Measurements from ENCODE around the gene TLK2.
"Not testable (repeated sequence)": the region's sequence is repeated elsewhere in the genome, so short reads cannot be mapped to it uniquely, and the experiment has no call there.

Gene TLK2

GRCh38 chr17:62562656-62563055 is 84.0 kb downstream of the TLK2 start:
- peak; percentile 64 for DNase-seq

- DNase-seq = peak; percentile 86
These were observed 87.2 kb downstream of the TLK2 start for GRCh38 chr17:62565817-62566216.

GRCh38 chr17:62566996-62567578 is 88.5 kb downstream of the TLK2 start:
- no peak for DNase-seq

GRCh38 chr17:62572488-62572887 is 93.9 kb downstream of the TLK2 start:
- DNase-seq = no peak

- DNase-seq = no peak
These were observed 94.3 kb downstream of the TLK2 start for GRCh38 chr17:62572888-62573401.

- DNase-seq = no peak
These were observed 95.0 kb downstream of the TLK2 start for GRCh38 chr17:62573480-62574117.

- no peak for DNase-seq
These were observed 97.8 kb downstream of the TLK2 start for GRCh38 chr17:62576382-62576781.

- DNase-seq = no peak
These were observed 100.3 kb downstream of the TLK2 start for GRCh38 chr17:62578757-62579487.

- DNase-seq = no peak
These were observed 102.3 kb downstream of the TLK2 start for GRCh38 chr17:62580947-62581346.

GRCh38 chr17:62581764-62582163 is 103.1 kb downstream of the TLK2 start:
- DNase-seq = peak; percentile 29

GRCh38 chr17:62587554-62587953 is 108.9 kb downstream of the TLK2 start:
- no peak for DNase-seq

GRCh38 chr17:62588109-62588508 is 109.5 kb downstream of the TLK2 start:
- no peak for DNase-seq

- no peak for DNase-seq
These were observed 112.7 kb downstream of the TLK2 start for GRCh38 chr17:62591333-62591732.

- DNase-seq = not testable (repeated sequence)
These were observed 113.2 kb downstream of the TLK2 start for GRCh38 chr17:62591822-62592221.

- no peak for DNase-seq
These were observed 113.9 kb downstream of the TLK2 start for GRCh38 chr17:62592341-62593099.

- DNase-seq = no peak
These were observed 116.9 kb downstream of the TLK2 start for GRCh38 chr17:62595484-62595883.

- no peak for DNase-seq
These were observed 118.0 kb downstream of the TLK2 start for GRCh38 chr17:62596662-62597061.

- no peak for DNase-seq
These were observed 118.5 kb downstream of the TLK2 start for GRCh38 chr17:62597150-62597549.

- no peak for DNase-seq
These were observed 119.3 kb downstream of the TLK2 start for GRCh38 chr17:62597920-62598319.

GRCh38 chr17:62599964-62600657 is 121.5 kb downstream of the TLK2 start:
- no peak for DNase-seq

GRCh38 chr17:62600805-62601204 is 122.2 kb downstream of the TLK2 start:
- DNase-seq = no peak

- DNase-seq = no peak
These were observed 122.8 kb downstream of the TLK2 start for GRCh38 chr17:62601471-62601870.
